NOMO-1 treated with DMSO at 0.1 percent for 48 hours (cell line): Measurements from ENCODE around the gene TMC4.

Experiments used
- DNase-seq: peaks from one replicate; lab custom pipeline; 2025; ENCODE audit not compliant: unreplicated experiment; lab: John Stamatoyannopoulos, UW

TMC4 gene

DNA sequence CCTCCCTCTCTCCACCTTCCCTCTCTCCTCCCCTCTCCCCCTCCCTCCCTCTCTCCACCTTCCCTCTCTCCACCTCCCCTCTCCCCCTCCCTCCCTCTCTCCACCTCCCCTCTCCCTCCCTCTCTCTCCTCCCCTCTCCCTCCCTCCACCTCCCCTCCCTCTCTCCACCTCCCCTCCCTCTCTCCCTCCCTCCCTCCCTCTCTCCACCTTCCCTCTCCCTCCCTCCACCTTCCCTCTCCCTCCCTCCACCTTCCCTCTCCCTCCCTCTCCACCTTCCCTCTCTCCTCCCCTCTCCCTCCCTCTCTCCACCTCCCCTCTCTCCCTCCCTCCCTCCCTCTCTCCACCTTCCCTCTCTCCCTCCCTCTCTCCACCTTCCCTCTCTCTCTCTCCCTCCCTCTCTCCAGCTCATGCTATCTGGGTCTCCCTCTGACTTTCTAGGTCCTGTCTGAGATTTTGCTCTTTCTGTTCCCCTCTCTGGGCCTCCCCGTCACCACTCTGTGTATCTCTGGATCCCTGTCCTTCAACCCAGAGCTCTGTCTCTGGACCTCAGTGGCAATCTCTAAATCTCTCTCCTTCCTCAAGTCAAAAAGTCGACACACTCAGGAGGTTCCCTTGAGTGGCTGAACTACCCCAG is 38.9 kb downstream of the TMC4 start:
- DNase-seq, result no peak

- DNase-seq, result peak; percentile 35
These were observed 39.5 kb downstream of the TMC4 start for GRCh38 chr19:54133312-54133956.

GRCh38 chr19:54129617-54129996 is 43.4 kb downstream of the TMC4 start:
- no peak for DNase-seq

GRCh38 chr19:54128796-54129616 is 44.0 kb downstream of the TMC4 start:
- DNase-seq, result no peak

DNA sequence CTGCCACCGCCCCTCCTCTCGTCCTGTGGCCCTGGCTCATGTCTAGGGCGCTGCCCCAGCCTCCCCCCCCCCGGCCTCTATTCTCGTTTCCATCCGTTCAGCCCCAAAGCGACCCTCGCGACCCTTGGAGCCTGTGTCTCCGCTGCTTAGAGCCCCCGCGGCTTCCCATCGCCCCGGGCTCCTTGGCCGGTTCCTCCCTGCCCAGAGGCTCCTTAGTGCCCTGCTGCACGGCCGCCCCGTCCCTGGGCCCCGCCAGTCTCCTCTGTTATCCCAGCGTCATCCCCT is 44.6 kb downstream of the TMC4 start:
- no peak for DNase-seq

DNA sequence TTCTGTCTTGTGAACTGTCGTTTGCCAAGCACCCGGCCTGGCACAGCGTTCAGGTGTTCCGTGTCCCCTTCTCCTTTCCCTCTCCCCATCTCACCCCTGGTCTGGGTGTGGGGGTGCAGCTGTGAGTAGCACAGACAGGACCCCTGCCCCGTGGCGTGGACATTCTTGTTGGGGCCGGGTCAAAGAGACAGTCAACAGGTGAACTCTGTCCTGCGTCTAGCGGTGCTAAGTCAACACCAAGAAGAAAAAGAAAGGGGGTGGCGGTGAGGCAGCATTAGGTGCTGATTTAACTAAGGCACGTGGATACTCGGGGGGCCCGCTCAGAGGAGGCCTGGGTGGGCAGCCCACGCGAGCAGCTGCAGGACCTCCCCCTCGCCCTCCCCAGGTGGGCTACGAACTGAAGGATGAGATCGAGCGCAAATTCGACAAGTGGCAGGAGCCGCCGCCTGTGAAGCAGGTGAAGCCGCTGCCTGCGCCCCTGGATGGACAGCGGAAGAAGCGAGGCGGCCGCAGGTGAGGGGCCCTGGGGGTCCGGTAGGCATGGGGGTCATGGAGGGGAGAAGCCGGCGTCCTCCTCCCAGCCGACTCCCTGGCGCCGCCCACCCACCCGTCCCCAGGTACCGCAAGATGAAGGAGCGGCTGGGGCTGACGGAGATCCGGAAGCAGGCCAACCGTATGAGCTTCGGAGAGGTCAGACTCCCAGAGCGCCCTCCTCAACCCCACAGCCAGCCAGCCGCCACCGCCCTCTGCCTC is 45.1 kb downstream of the TMC4 start:
- no peak for DNase-seq

- no peak for DNase-seq
These were observed 47.2 kb downstream of the TMC4 start for GRCh38 chr19:54125713-54126112.

GRCh38 chr19:54124393-54124792 is 48.6 kb downstream of the TMC4 start:
- no peak for DNase-seq

- no peak for DNase-seq
These were observed 49.3 kb downstream of the TMC4 start for GRCh38 chr19:54123682-54124081.

DNA sequence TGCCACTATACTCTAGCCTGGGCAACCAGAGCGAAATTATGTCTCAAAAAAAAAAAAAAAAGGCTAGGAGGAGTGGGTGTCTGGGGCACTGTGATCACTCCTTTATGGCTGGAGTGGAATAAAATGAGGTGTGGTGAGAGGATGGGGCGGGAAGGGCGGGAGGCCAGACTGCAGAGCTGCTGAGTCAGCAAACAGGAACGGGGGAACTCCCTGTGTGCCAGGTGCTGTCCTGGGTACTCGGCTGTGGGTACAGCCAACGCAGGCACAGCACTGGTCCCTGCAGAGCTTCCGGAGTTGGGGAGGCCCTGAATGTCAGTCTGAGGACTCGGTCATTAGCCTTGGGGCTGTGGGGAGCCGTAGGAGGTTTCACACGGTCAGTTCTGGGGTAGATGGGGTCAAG is 51.7 kb downstream of the TMC4 start:
- no peak for DNase-seq

DNA sequence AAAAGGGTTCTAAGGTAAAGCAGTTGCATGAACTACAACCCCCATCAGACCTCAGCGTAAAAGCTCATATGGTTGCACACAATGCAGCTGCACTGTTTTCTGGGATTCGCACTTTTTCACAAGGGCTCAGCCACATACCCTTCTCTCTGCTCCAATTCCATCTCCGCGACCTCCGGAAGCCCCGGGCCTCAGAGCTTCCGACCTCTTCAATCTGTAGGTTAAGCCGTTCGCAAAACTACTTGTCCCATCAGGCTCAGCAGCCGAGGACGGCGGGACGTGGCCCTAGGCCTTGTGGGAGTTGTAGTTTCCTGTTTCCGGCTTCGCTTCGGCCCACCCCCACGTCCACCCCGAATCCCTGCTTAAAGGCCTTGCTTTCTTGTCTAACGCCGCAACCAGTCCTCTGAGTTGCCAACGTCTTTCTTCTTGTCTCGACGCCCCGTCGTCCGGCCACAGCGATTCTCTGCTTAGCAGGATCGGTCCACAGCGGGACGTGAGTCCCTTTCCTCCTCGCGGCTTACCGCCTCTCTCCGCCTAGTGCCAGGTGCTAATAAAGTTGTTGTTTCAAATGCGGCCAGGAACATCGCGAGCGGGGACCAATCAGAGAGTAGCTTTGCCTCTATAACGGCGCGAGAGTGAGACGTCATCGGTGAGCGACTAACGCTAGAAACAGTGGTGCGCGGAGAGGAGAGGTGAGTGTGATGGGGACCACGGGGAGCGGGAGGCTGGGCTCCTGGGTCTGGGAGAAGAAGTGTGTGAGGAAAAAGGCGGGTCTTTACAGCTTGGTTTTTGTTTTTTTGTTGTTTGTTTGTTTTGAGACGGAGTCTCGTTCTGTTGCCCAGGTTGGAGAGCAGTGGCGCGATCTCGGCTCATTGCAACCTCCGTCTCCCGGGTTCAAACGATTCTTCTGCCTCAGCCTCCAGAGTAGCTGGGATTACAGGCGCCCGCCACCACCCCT is 57.6 kb downstream of the TMC4 start, which contains the start of the genes PRPF31 and TFPT:
Gene PRPF31 (plus strand): TSS at position 646 of the 955 bp plus-strand sequence. CDS start 2,525 bp downstream, outside the sequence.
Gene TFPT (minus strand): TSS at position 549 of the 955 bp plus-strand sequence. CDS start 388 bp downstream, at position 161.
- peak; percentile 98 for DNase-seq

GRCh38 chr19:54114340-54115108 is 58.4 kb downstream of the TMC4 start:
- DNase-seq, result peak; percentile 66
